Left hindlimb (tissue), 1 donor: ENCODE data around the gene LRRC8A.
"Not testable (repeated sequence)": the region's sequence is repeated elsewhere in the genome, so short reads cannot be mapped to it uniquely, and the experiment has no call there.

ENCODE experiments used
- DNase-seq: peaks from one replicate; pipeline ENCODE4 v3.0.0-alpha.2; 2018

Gene LRRC8A

DNA sequence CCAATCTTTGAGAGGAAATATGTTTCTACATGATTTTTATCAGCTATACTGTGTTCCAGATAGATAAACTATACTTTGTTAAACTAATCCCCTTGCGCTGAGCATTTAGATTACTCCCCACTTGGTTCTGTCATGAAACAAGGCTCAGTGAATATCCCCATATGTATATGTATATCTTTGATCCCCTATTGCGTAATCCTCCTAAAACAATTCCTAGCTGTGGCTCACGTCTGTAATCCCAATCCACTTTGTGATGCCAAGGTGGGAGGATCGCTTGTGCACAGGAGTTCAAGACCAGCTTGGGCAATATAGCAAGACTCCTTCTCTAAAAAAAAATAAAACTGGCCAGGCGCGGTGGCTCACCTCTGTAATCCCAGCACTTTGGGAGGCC is 41.6 kb downstream of the LRRC8A start:
- DNase-seq: no peak

DNA sequence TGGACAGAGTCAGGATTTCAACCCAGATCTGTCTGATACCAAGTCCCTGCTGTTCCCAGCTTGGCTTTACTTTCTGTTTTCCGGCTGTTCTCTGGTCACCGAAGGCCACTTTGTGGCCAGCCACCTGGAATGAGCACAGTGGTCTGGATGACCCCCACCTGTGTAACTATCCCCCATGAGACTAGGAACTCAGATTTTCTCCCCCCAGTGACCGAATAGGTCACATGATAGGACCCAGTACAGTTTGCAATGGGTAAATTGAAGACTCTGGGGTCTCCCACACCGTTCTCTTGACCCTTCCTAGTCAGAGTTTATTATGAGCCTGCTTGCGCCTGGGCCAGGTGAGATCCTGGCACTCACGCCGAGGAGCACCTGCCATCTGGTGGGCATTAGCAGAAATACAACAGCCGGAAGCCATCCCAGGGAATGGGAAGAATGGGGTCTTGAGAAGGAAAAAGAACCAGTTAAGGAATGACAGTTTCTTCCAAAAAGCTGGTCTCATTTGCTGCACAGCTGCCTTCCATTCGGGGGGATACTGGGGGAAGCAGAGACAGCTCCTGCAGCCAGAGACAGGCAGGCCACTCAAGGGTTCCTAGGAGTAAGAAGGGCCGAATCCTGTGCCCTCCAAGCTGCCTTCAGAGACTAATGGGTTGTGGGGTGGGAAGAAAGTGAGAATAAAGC is 45.9 kb downstream of the LRRC8A start:
- DNase-seq: no peak

DNA sequence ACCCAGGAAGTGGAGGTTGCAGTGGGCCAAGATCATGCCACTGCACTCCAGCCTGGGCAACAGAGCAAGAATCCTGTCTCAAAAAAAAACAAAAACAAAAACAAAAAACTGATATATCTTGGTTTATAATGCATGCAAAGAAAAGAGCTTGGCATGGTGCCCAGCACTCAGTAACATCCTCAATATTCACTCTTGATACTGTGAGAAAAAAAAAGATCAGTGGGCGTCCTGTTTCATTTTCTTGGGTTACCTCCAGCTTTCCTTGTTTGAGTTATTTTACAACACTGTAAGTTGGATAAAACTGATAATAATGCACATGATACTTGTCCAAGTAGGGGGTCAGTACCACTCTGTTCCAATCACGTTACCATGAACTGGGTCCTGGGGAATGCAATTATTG is 46.7 kb downstream of the LRRC8A start:
- no peak for DNase-seq

DNA sequence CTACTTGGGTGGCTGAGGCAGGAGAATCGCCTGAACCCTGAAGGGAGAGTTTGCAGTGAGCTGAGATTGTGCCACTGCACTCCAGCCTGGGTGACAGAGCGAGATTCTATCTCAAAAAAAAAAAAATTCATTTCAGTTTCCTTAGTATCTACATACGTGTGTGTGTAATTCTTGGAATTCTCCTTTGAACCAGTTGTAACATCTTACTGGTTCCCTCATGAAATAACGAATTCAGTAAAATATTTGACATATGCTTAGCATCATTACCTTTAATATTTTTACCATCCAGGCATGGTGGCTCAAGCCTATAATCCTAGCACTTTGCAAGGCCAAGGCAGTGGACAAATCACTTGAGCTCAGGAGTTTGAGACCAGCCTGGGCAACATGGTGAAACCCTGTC is 47.6 kb downstream of the LRRC8A start:
- DNase-seq: no peak

DNA sequence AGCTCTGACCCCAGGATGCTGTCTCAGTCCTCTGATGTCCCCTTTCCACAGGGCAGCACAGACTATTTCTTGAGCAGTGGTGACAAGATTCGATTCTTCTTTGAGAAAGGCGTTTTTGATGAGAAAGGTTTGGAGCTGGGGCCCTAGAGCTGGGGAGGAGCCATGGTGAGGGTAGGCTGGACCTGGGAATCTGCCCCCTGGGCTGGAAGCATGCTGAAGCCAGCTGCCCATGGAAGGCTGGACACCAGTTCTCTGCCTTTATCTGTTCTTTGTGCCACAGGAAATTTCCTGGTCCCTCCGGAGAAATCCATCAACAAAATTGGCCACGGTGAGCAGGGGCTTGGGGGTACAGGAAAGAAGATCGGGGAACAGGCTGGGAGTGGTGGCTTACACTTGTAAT is 51.8 kb downstream of the LRRC8A start:
- DNase-seq: peak; percentile 12

DNA sequence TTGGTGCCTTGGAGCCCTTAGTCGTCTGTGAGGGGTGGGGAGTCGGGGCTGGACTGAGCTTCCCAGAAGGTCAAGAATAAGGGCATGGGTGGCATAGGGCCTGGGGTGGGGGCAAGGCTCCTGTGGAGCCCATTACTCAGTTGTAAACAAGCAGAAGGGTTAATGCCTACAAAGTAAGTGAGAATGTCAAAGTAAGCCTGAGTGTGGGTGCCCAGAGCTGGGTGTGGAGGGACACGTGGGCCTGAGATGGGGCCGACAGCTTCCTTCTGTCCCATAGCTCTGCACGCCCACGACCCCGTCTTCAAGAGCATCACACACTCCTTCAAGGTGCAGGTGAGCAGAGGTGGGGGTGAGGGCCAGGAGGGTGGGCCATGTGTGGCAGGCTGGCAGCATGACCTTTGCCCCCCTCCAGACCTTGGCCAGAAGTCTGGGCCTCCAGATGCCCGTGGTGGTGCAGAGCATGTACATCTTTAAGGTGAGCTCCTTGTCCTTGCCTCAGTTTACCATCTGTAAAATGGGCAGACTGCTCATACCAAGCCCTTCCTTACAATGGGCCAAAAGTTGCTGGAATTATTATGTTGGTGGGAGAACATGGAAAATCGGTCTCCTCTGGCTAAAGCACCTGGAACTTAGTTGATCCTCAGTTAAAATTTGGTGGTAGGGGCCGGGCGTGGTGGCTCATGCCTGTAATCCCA is 54.4 kb downstream of the LRRC8A start:
- peak; percentile 24 for DNase-seq

DNA sequence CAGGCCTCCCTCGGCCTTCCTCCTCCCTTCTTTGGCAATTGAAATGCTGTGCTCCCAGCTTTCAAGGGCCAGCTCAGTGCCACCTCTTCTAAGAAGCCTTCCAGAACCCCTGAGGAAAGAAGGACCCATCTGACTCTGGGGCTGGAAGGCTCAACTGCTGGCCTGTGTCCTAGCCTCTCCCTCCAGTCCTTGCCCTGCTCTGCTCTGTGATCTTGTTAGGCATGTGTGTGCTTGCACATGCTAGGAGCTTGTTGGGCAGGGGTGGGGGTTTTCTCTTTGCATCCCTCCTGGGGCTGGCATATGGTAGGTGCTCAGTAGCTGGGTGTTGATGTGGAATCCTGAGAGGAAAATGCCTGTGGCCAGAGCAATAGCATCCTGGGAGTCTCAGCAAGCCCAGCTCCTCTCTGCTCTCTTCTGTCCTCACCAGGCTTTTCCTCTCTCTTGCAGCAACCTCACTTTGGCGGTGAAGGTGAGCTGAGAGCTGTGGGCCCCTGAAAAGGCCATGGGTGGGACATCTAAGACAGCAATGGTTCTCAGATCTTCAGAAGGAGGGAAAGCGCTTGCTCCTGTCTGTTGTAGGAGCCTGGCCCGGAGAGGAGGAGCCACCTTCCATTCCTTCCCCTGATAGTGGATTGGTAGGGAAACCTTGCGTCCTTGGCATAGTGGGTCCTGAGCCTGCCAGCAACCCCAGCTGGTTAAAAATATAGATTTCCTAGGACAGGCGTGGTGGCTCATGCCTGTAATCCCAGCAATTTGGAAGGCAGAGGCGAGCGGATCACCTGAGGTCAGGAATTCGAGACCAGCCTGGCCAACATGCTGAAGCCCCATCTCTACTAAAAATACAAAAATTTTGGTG is 55.6 kb downstream of the LRRC8A start:
- DNase-seq: peak; percentile 8

DNA sequence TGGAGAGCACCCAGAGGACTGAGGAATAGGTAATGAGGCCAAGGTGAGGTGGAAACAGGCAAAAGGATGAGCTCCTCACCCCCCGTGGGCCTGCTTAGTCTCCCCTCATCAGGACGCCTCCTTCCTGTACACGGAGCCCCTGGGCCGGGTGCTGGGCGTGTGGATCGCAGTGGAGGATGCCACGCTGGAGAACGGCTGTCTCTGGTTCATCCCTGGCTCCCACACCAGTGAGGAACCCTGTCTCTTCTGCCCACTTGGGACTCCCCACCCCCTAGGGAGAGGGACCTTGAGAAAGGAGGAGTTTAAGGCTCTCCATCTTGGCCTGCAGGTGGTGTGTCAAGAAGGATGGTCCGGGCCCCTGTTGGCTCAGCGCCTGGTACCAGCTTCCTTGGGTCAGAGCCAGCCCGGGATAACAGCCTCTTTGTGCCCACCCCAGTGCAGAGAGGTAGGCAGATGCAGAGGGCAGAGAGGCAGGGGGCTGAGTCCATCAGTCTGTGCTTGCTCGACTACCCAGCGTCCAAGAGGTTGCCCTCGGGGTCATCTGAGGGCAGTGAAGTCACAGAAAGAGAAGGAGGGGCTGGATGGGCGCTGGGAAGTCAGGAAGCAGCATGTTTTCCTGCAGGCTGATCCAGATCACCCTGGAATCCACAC is 58.5 kb downstream of the LRRC8A start:
- peak; percentile 24 for DNase-seq

DNA sequence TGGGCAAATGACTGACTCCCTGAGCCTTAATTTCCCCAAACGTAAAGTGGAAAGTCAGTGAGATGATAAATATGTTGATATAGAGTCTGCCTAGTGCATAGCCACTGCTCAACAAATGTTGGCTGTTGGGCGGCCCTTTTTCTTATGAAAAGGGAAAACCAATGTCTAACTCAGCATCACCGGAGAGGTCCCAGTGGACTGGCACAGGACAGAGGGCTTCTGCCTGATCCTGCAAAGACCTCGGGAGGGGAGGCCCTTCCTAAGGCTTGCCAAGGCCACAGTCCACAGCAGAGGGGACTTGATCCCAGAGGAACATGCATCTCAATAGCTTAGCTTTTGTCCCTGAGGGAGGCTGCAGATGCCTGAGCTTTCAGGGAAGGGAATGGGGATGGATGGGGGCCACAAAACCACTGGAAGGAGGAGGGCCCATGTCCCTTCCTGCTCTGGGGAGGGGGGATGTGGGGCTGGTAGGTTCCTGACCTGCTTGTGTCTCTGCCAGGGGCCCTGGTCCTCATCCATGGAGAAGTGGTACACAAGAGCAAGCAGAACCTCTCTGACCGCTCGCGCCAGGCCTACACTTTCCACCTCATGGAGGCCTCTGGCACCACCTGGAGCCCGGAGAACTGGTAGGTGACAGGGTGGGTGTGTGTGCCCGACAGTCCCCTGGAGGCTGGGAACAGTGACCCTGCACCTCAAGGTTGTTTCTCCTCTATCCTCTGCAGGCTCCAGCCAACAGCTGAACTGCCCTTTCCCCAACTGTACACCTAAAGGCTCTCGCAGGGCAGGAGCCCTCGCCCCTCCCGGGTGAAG is 59.2 kb downstream of the LRRC8A start:
- peak; percentile 23 for DNase-seq

DNA sequence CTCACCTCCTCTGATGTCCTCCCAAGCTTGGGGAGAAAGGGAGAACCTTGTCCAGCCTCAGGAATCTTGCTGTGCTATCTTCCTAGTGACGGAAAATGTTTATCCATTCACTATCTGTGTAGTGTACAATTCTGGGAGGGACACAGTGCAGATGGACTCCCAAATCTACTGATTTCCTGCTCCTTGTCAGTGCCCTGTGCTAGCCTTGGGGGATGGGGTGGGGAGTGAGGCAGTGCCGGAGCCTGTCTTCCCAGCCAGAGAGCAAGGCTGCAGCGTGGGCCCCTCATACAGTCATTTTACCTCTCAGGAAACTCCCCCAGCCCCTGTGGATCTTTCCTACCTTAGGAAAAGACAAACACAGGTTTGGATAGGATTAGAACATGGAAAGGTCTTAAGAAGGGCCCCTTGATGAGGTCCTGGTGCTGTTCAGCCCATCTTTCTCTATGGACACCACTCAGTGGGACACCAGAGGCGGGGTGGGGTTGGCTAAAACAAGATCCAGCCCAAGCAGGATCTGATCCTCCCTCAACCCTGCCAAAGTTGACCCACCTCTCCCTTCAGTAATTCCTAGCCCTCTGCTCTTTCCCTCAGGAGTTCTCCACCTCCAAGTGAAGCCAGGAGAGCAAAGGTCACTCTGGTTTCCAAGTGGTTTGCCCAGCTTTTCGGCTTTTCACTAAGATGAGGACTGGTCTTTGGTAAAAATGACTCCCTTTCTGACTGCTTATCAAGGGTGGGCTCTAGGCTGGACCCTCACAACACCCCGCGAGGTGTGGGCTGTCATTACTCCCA is 62.1 kb downstream of the LRRC8A start:
- DNase-seq: no peak

DNA sequence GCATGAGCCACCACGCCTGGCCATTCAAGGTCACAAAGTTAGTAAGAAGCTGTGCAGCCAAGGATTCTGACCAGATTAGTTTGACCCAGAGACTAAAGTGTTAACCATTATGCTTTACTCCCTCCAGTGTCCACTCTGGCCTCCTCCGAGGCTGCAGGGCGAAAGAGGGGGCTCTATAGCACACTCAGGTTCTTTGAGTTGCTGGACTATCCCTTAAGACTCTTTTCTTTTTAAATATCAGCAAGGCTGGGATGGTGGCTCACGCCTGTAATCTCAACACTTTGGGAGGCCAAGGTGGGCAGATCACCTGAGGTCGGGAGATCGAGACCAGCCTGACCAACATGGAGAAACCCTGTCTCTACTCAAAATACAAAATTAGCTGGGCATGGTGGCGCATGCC is 63.0 kb downstream of the LRRC8A start:
- not testable (repeated sequence) for DNase-seq

DNA sequence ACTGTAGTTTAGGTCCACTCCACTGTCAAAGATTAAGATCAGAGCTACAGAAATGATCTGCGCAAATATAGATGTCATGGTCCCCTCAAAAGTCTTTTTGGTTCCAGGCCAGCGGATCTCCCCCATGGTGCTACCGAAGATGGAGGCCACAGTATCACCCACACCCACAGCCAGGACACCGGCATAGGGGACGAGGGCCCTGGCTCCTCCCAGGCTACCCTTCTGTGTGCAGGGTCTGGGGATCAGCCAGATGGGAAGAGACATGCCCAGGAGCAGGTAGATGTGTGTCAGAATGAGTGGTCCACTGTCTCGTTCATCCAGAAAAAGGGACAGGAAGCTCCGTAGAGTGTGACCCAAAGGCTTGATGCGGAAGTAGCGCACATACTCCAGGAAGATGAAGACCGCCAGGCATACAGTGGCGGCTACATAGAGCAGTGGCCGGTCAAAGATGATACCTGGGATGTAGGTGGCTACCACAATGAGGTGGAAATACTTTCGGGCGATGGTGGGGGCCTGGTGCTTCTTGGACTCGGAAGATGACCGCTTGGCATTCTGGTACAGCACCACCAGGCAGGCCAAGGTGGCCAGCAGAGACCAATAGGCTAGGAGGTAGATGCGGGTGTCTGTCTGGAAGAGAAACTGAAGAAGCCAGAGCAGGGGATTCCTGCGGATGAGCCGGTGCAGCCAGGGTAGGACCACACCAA is 64.0 kb downstream of the LRRC8A start:
- no peak for DNase-seq

DNA sequence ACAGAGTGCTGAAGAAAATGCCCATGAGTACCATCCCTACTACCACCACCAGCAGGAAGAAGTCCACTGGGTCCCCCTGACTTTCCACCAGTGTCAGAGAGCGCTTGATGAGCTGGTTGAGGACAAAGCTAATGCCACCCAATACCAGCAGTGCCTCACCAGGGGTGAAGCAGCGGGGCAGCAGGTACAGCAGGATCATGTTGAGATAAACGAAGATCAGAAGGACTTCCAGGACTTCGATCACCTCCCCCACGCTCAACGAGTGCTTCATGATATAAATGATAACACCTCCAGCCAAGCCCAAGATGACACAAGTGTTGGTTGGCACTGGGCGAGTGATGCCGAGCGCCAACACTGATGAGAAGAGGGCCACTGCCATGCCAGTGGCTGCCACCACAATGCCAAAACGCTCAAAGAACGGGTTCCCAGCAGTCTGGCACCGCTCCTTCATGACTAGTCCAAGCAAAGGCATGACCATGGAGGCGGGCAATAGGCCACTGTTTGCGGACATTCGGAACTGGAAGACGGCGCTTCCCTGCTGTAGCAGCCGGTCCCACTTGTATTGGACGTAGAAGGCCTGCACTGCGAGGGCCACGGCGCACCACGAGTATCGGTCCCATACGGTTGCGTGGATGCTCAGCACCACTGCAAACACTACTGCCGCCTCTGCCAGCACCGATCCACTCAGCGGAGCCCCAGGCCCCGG is 64.8 kb downstream of the LRRC8A start:
- DNase-seq: no peak

DNA sequence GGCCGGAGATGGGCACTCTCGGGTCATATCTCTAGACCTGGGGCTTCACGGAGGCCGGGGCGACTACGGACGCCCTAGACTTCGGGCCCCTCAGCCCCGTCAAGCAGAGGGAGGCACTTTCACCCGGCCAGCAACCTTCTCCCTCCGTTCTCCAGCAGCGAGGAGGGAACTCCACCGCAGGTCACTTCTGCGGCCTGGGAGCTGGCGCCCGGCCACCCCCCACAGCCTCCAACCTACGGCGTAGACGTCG is 65.3 kb downstream of the LRRC8A start:
- DNase-seq: no peak

DNA sequence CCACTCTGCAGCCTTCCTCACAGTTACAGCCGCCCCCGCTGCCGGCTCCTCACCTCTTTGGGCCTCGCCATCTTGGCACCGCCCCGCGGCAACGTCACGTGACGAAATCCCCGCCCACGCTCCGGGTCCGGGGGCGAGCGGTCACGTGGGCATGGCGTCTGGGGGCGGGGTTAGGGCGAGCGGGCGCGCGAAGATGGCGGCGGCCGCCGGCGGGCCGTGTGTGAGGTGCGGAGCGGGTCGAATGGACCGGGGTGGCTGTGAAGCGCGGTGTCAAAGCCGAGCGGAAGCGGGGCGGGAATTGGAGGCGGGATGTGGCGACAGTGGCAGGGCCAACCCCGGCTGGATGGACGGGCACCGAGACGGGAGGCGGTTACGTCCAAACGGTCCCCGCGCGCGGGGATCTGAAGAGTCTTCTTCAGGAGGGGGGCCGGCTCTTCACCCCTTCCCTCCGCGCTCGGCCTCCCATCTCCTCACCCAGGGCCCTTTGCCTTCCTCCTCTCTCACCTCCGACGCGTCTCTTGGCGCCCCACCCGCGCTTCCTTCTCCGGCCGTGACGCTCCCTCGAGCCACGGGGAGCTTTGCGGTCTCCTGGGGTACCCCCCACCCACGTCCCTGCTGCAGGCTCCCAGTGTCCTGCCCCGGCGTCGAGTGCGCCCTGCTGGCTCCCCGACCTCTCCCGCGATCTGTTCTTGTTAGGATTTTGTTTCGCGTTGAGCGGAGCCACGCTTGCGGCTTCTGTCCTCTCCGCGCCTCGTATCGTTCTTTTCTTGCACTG is 65.8 kb downstream of the LRRC8A start, which contains the start of the genes DOLK and NUP188:
DOLK (minus strand) TSS at position 77 of the 775 bp plus-strand sequence. CDS start 300 bp downstream, outside the sequence.
NUP188 (plus strand) TSS at position 173 of the 775 bp plus-strand sequence; CDS start at position 194, 21 bp downstream.
- peak; percentile 96 for DNase-seq

DNA sequence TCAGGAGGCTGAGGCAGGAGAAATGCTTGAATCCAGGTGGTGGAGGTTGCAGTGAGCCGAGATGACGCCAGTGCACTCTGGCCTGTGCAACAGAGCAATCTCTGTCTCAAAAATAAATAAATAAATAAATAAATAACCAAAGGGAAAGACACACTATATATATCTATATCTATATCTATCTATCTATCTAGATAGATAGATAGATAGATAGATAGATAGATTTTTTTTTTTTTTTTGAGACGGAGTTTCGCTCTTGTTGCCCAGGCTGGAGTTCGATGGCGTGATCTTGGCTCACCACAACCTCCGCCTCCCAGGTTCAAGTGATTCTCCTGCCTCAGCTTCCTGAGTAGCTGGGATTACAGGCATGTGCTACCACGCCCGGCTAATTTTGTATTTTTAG is 79.5 kb downstream of the LRRC8A start:
- DNase-seq: not testable (repeated sequence)
